Measurements from ENCODE around the gene ARHGAP12.

The ARHGAP12 gene

DNA sequence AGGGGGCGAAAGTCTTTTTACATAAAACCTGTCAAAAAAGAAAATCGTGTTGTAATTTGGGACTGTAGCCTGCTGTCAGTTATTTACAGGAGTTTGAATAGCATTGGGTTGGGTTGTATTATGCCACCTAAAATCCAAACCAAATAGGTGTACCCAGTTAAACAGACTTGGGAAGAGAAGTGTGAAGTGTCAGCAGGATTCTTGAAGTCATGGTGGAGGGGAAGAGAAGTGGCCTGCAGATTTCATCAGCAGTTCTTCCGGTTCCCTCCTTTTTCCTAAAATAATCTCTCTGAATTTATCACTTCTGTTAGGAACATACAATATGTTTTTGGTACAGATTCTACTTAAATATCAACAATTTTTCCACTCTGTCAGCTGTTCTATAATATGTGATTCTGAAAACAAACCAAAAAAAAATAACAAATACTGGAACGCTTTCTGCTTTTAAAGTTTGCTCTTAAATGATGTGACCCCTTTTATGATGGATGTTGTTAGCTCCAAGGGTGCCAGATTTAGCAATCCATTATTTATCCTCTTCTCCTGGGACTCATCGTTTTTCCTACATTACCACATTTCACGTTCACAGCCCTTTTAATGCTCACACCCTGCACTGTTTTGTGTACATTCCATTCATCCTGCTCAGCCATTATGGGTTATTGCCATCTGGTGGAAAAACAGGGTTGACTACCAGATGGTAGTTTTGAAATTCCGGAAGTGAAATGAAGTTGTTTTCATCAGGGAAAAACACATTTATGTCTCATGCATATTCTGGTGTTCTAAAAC is 18.7 kb upstream of the ARHGAP12 start:
- DNase-seq, result peak; percentile 91

DNA sequence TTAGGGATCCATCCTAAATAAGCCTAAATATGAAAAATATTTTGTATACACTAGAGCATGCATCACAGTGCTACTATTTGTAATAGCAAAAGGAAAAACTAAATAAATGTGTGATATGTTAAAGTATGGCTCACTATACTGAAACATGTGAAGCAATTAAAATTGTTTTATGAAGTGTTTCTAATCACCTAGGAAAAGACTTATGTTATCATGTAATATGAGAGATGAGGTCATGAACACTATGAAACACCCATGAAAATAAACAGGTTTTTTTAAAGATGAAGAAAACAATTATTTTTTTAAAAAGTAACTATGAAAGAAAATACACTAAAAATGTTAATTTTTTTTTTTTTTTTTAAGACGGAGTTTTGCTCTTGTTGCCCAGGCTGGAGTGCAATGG is 16.8 kb upstream of the ARHGAP12 start:
- DNase-seq, result no peak

DNA sequence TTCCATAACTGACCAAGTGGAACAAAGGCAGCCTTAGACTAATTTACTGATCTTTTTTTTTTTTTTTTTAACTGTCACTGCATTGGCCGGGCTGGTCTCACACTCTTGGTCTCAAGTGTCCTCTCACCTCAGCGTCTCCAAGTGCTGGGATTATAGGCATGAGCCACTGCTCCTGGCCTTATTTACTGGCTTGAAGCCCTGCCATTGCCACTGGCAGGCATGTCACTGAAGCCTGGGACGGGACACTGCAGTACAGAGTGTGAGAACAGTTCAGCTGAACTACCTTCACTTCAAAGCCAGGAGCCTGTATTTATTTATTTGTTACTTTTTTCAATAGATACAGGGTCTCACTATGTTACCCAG is 15.4 kb upstream of the ARHGAP12 start:
- no peak for DNase-seq

DNA sequence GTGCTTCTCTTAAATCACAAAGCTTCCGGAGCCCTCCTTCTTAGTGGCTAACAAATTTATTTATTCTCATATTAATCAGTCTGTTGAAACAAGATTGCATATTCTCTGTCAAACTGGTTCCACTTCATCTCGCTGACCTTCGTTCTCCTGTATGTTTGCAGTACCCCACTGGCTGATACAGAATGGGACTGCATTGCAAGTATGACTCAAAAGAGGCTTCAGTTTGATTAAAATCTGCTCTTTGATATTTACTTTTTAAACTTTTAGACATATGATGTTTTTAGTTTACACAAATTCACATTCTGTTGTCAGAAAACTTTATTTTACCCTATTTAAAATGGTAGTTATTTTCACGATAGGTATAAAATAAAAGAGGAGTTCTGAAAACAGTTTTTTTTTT is 14.3 kb upstream of the ARHGAP12 start:
- DNase-seq, result no peak

- DNase-seq, result no peak
Observed at GRCh38 chr10:31942435-31942834, 13.8 kb upstream of the ARHGAP12 start.

- peak; percentile 98 for DNase-seq
Observed at GRCh38 chr10:31940839-31941653, 12.4 kb upstream of the ARHGAP12 start.

GRCh38 chr10:31939797-31940708 is 11.4 kb upstream of the ARHGAP12 start:
- peak; percentile 53 for DNase-seq

DNA sequence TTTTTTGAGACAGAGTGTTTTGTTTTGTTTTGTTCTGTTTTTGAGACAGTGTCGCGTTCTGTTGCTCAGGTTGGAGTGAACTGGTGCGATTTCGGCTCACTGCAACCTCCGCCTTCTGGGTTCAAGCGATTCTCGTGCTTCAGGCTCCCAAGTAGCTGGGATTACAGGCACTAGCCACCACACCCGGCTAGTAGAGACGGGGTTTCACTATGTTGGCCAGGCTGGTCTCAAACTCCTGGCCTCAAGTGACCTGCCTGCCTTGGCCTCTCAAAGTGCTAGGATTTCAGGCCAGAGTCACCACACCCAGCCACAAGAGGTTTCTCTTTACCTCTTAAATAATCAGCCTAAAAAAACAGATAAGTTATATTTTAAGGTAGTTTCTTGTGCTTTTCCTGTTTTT is 8.7 kb upstream of the ARHGAP12 start:
- DNase-seq, result no peak

DNA sequence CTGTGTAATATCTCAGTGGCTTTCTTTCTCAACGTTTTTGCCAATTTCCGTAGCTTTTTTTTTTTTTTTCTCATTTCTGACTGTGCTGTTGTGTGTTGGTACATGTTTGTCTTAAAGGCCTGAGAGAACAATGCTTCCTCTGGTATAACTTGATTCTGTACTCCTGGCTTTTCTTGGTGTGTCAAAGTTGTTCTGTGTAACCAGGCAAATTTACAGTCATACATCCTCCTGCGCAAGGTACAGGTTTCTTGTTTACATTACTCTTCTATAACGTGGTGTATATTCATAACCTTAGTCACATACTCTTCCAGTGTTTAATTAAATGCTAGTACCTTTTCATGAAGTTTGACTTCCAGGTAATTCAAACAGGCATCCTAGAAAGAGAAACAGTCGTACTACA is 8.3 kb upstream of the ARHGAP12 start:
- DNase-seq, result no peak

DNA sequence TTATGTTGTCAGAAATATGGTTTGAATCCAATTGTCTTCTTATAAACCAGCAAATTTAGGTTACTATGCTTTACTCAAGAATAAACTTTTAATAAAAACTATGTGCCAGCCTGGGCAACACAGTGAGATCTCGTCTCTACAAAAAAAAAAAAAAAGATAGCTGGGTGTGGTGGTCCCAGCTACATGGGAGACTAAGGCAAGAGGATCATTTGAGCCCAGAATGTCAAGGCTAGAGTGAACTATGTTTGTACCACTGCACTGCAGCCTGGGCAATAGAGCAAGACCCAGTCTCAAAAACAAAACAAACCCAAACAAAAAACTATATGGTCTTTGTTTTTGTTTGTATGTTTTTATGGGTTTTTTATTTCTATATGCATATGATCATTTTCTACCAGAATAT is 7.5 kb upstream of the ARHGAP12 start:
- DNase-seq, result no peak

GRCh38 chr10:31935678-31936077 is 7.0 kb upstream of the ARHGAP12 start:
- no peak for DNase-seq

- no peak for DNase-seq
Observed at GRCh38 chr10:31932838-31933237, 4.2 kb upstream of the ARHGAP12 start.

- no peak for DNase-seq
Observed at GRCh38 chr10:31930856-31931255, 2.2 kb upstream of the ARHGAP12 start.

- no peak for DNase-seq
Observed at GRCh38 chr10:31930023-31930751, 1.6 kb upstream of the ARHGAP12 start.

GRCh38 chr10:31929261-31930022 is 811 bp upstream of the ARHGAP12 start:
- no peak for DNase-seq

- DNase-seq, result peak; percentile 52
Observed at GRCh38 chr10:31927884-31928548, 615 bp downstream of the ARHGAP12 start.

DNA sequence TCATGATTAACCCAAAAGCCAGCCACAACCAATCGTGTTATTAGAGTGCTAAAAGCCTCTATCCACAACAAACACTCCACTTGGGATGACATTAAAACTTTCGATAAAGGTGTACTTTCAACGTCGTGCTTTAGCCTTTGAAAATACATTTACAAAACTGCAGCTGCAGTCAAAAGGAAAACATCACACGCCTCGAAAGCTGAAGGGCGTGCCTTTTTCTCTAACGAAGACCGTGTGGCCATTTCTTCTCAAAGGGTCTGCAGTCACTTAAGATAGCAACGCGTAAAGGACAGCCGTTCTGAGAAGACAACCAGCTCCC is 1.1 kb downstream of the ARHGAP12 start:
- no peak for DNase-seq

- no peak for DNase-seq
Observed at GRCh38 chr10:31926765-31927564, 1.7 kb downstream of the ARHGAP12 start.

DNA sequence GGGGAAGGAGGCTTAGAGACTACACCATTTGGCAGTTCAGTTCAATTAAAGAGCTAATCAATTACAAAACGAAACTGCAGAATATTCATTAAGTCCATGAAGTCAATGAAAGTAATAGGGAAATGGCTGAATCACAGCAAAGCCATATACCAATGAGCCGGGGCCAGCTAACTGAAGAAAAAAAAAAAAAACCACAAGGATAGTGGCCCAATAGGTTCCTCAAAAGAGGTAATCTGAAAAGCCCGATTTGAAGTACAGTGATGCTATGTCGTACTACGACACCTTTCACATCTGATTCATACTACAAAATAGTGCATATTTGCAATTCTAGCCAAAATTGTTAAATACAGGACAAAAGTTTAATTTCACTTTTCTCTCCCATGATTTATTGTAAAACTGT is 2.5 kb downstream of the ARHGAP12 start:
- DNase-seq, result no peak

DNA sequence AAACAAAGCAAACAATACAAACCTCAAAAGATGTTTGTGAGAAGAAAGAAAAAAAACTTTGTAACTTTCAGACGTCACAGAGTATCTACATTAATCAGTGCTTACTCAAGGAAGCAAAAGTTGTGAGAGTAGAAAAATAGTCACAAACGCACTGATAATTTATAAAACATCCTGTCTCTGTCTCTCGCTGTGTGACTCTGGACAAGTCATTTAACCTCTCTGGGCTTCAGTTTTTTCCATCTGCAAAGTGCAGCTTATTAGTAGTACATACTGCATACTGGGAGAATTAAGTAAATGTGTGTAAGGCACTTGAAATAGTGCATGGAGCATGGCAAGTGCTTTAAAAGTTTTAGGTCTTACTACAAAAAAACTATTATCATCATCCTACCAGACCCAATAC is 3.8 kb downstream of the ARHGAP12 start:
- no peak for DNase-seq

DNA sequence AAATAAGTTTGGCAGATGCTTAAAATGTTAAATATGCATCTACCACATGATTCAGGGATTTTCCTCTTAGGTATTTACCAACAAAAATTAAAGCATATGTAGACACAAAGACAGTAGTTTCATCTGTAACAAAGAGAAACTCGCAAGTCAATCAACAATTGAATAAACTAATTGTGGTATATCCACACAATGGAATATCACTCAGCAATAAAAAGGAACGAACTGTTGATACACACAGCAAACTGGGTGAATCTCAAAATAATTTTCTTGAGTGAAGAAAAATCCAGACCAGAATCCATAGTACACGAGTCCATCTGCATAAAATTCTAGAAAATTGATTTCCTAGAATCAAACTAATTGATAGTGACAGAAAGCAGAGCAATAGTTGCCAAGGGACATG is 5.2 kb downstream of the ARHGAP12 start:
- DNase-seq, result no peak

Data from fibroblast of skin of right biceps (primary cell).